Measurements from ENCODE around the gene USP17L25. TPM values are rescaled to one million over a fixed set of nuclear protein-coding genes. Genes with fewer than 3 reads are reported as not detected.

USP17L25 gene
- total and polyA plus RNA-seq, 8 donors = not detected

Other genes with a start within 250 kb of the USP17L25 start
- not detected for gene FAM90A26, start 159.5 kb upstream of the USP17L25 start, total RNA-seq
- gene FAM90A26, start 159.5 kb upstream of the USP17L25 start, polyA plus RNA-seq = not detected
- not detected for gene USP17L10, start 119.3 kb upstream of the USP17L25 start, total RNA-seq
- gene USP17L10, start 119.3 kb upstream of the USP17L25 start, polyA plus RNA-seq = not detected
- under 1 TPM in 1 of 6 donors, not detected in 5; 0.09 TPM for gene USP17L11, start 114.5 kb upstream of the USP17L25 start, total RNA-seq
- gene USP17L11, start 114.5 kb upstream of the USP17L25 start, polyA plus RNA-seq = not detected
- not detected for gene USP17L12, start 109.8 kb upstream of the USP17L25 start, total RNA-seq
- not detected for gene USP17L12, start 109.8 kb upstream of the USP17L25 start, polyA plus RNA-seq
- gene USP17L13, start 105.0 kb upstream of the USP17L25 start, total RNA-seq = not detected
- gene USP17L13, start 105.0 kb upstream of the USP17L25 start, polyA plus RNA-seq = not detected
- not detected for gene USP17L15, start 95.5 kb upstream of the USP17L25 start, total RNA-seq
- under 1 TPM in 1 of 2 donors, not detected in 1; 0.07 TPM for gene USP17L15, start 95.5 kb upstream of the USP17L25 start, polyA plus RNA-seq
- not detected for gene USP17L17, start 86.0 kb upstream of the USP17L25 start, total RNA-seq
- gene USP17L17, start 86.0 kb upstream of the USP17L25 start, polyA plus RNA-seq = not detected
- gene USP17L18, start 81.3 kb upstream of the USP17L25 start, total RNA-seq = not detected
- not detected for gene USP17L18, start 81.3 kb upstream of the USP17L25 start, polyA plus RNA-seq
- gene USP17L19, start 76.5 kb upstream of the USP17L25 start, total RNA-seq = not detected
- gene USP17L19, start 76.5 kb upstream of the USP17L25 start, polyA plus RNA-seq = not detected
- not detected for gene USP17L20, start 71.8 kb upstream of the USP17L25 start, total RNA-seq
- gene USP17L20, start 71.8 kb upstream of the USP17L25 start, polyA plus RNA-seq = not detected
- not detected for gene USP17L21, start 67.0 kb upstream of the USP17L25 start, total RNA-seq
- not detected for gene USP17L21, start 67.0 kb upstream of the USP17L25 start, polyA plus RNA-seq
- not detected for gene USP17L22, start 62.3 kb upstream of the USP17L25 start, total RNA-seq
- not detected for gene USP17L22, start 62.3 kb upstream of the USP17L25 start, polyA plus RNA-seq
- gene USP17L24, start 4.7 kb upstream of the USP17L25 start, total RNA-seq = not detected
- not detected for gene USP17L24, start 4.7 kb upstream of the USP17L25 start, polyA plus RNA-seq
- gene USP17L26, start 4.7 kb downstream of the USP17L25 start, total RNA-seq = not detected
- gene USP17L26, start 4.7 kb downstream of the USP17L25 start, polyA plus RNA-seq = not detected
- not detected for gene USP17L5, start 9.5 kb downstream of the USP17L25 start, total RNA-seq
- not detected for gene USP17L5, start 9.5 kb downstream of the USP17L25 start, polyA plus RNA-seq
- not detected for gene USP17L27, start 14.2 kb downstream of the USP17L25 start, total RNA-seq
- not detected for gene USP17L27, start 14.2 kb downstream of the USP17L25 start, polyA plus RNA-seq
- not detected for gene USP17L28, start 19.0 kb downstream of the USP17L25 start, total RNA-seq
- gene USP17L28, start 19.0 kb downstream of the USP17L25 start, polyA plus RNA-seq = not detected
- gene USP17L29, start 23.7 kb downstream of the USP17L25 start, total RNA-seq = not detected
- not detected for gene USP17L29, start 23.7 kb downstream of the USP17L25 start, polyA plus RNA-seq
- not detected for gene USP17L30, start 33.2 kb downstream of the USP17L25 start, total RNA-seq
- gene USP17L30, start 33.2 kb downstream of the USP17L25 start, polyA plus RNA-seq = not detected
- gene DEFB131A, start 114.5 kb downstream of the USP17L25 start, total RNA-seq = not detected
- gene DEFB131A, start 114.5 kb downstream of the USP17L25 start, polyA plus RNA-seq = not detected